BJ (cell line): ENCODE data around the gene LDB1. TPM values are rescaled to one million over a fixed set of nuclear protein-coding genes. Genes with fewer than 3 reads are reported as not detected.

Experiments
- CTCF ChIA-PET: fragments of 350-600 bp; formaldehyde crosslinking; extraction: SDS; loops from one replicate; lab custom pipeline; 2021; ENCODE audit warnings: antibody characterized with exemption, inconsistent platforms; lab: Yijun Ruan, JAX
- POLR2A ChIA-PET: fragments of 300-600 bp; sonication (Branson Sonifier 250); formaldehyde crosslinking; extraction: SDS; loops from one replicate; lab custom pipeline; 2021; ENCODE audit warnings: antibody characterized with exemption; lab: Charles Lee
- DNase-seq: peaks from one replicate; pipeline ENCODE4 v3.0.0-alpha.2; 2011; ENCODE audit warnings: low read depth
- H3K27me3 ChIP-seq: 2 replicates; pipeline ENCODE4 v1.6.0; 2011; ENCODE audit warnings: low read length; ENCODE audit not compliant: control insufficient read depth, insufficient read depth
- H3K36me3 ChIP-seq: 2 replicates; pipeline ENCODE4 v1.5.1; 2011; ENCODE audit warnings: low read length; ENCODE audit not compliant: control insufficient read depth, insufficient read depth
- H3K4me3 ChIP-seq: 2 replicates; pipeline ENCODE4 v1.5.1; 2011; ENCODE audit warnings: low read depth, mild to moderate bottlenecking, control low read depth, low read length
- CTCF ChIP-seq: IDR thresholded peaks from 2 replicates; pipeline ENCODE4 v1.5.1; 2011; ENCODE audit warnings: low read depth, mild to moderate bottlenecking, control low read depth, inconsistent platforms, low read length, moderate library complexity; ENCODE audit not compliant: insufficient read depth
- polyA plus RNA-seq: library from polyadenylated mRNA; depleted of rRNA; stranded (reverse); fragments of >200 nt; gene quantifications from 2 replicates; pipeline ENCODE4 v1.2.3, GENCODE V29; 2011

The LDB1 gene
- polyA plus RNA-seq, 1 experiment: 115 TPM

- DNase-seq: peak; percentile 95
- peaks cover 22% of the 10 kb centered on the region for H3K36me3 ChIP-seq
- H3K27me3 ChIP-seq: no peaks in the 10 kb centered on the region
- peak within 1 kb of the TSS; percentile 77 for H3K4me3 ChIP-seq
- ChIA-PET POLR2A (no interaction called here), CTCF (interaction anchor here (0.9 to 2.6 kb wide), 6 partner anchors 18 to 327 kb away, joined by 3 to 7 read pairs (median 3); partner anchors contain the start of gene PPRC1)
- TF ChIP-seq CTCF: no peak
Measured at GRCh38 chr10:102151774-102152544, 31.8 kb upstream of the LDB1 start, which contains the start of gene NOLC1. NOLC1 (plus strand) TSS chr10:102152389; CDS start chr10:102152411, 22 bp downstream.

- DNase-seq: no peak
- Histone ChIP-seq H3K36me3 (peaks cover 29% of the 10 kb centered on the region), H3K4me3 (peak overlapping the region; percentile 77; the same call in 1 of the 2 replicates), H3K27me3 (no peaks in the 10 kb centered on the region)
- no peak for TF ChIP-seq CTCF
- ChIA-PET CTCF (interaction anchor here (0.9 to 1.6 kb wide), 5 partner anchors 18 to 328 kb away, joined by 3 to 4 read pairs (median 3); partner anchors contain the start of gene PPRC1), POLR2A (no interaction called here)
Measured at GRCh38 chr10:102150970-102151773, 31.0 kb upstream of the LDB1 start.

GRCh38 chr10:102148275-102148674 is 28.1 kb upstream of the LDB1 start:
- Histone ChIP-seq H3K4me3 (no peak overlapping the region), H3K36me3 (peaks cover 44% of the 10 kb centered on the region), H3K27me3 (no peaks in the 10 kb centered on the region)
- TF ChIP-seq CTCF: no peak
- ChIA-PET POLR2A (no interaction called here), CTCF (interaction anchor here (1.5 to 3.0 kb wide), 2 partner anchors 10 to 15 kb away, joined by 3 to 13 read pairs; partner anchors contain the start of gene PPRC1)
- no peak for DNase-seq

GRCh38 chr10:102147561-102147960 is 27.4 kb upstream of the LDB1 start:
- H3K36me3 ChIP-seq: peaks cover 45% of the 10 kb centered on the region
- no peaks in the 10 kb centered on the region for H3K27me3 ChIP-seq
- no peak for DNase-seq
- ChIA-PET POLR2A (no interaction called here), CTCF (interaction anchor here (1.5 to 3.0 kb wide), 2 partner anchors 9 to 15 kb away, joined by 3 to 13 read pairs; partner anchors contain the start of gene PPRC1)
- TF ChIP-seq CTCF: no peak
- no peak overlapping the region for H3K4me3 ChIP-seq

DNA sequence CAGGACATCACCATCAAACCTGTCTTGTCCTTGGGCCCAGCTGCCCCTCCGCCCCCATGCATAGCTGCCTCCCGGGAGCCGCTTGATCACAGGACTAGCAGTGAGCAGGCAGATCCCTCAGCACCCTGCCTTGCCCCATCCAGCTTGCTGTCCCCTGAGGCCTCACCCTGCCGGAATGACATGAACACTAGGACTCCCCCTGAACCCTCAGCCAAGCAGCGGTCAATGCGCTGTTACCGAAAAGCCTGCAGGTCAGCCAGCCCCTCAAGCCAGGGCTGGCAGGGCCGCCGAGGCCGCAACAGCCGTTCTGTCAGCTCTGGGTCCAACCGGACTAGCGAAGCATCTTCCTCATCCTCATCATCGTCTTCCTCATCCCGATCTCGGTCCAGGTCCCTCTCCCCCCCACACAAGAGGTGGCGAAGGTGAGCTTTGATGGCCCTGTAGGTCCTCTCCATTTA is 26.8 kb upstream of the LDB1 start:
- no peak for TF ChIP-seq CTCF
- Histone ChIP-seq H3K27me3 (no peaks in the 10 kb centered on the region), H3K36me3 (peaks cover 45% of the 10 kb centered on the region), H3K4me3 (no peak overlapping the region)
- no peak for DNase-seq
- ChIA-PET POLR2A (no interaction called here), CTCF (interaction anchor here (1.5 to 3.0 kb wide), 2 partner anchors 9 to 14 kb away, joined by 3 to 13 read pairs; partner anchors contain the start of gene PPRC1)
